WI38 (cell line): Measurements from ENCODE around the gene CCR2.

Source experiments
- H3K4me3 ChIP-seq: 2 replicates; pipeline ENCODE4 v1.5.1; 2011; ENCODE audit warnings: low read depth, mild to moderate bottlenecking, control low read depth, low read length
- TF ChIP-seq, protein P1 (sequence below): IDR thresholded peaks from 2 replicates; pipeline ENCODE4 v1.5.1; 2012; ENCODE audit warnings: low read depth, mild to moderate bottlenecking, control low read depth, low read length

The CCR2 gene

DNA sequence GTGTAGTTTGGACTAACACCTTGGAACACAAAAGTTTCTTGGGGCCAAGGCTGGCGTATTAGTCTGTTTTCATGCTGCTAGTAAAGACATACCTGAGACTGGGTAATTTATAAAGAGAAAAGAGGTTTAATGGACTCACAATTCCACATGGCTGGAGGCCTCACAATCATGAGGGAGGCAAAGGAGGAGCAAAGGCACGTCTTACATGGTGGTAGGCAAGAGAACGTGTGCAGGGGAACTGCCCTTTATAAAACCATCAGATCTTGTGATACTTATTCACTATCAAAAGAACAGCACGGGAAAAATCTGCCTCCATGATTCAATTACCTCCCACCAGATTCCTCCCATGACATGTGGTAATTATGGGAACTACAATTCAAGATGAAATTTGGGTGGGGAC is 9.4 kb upstream of the CCR2 start:
- TF ChIP-seq, protein P1, sequence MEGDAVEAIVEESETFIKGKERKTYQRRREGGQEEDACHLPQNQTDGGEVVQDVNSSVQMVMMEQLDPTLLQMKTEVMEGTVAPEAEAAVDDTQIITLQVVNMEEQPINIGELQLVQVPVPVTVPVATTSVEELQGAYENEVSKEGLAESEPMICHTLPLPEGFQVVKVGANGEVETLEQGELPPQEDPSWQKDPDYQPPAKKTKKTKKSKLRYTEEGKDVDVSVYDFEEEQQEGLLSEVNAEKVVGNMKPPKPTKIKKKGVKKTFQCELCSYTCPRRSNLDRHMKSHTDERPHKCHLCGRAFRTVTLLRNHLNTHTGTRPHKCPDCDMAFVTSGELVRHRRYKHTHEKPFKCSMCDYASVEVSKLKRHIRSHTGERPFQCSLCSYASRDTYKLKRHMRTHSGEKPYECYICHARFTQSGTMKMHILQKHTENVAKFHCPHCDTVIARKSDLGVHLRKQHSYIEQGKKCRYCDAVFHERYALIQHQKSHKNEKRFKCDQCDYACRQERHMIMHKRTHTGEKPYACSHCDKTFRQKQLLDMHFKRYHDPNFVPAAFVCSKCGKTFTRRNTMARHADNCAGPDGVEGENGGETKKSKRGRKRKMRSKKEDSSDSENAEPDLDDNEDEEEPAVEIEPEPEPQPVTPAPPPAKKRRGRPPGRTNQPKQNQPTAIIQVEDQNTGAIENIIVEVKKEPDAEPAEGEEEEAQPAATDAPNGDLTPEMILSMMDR = no peak
- no peak overlapping the region for H3K4me3 ChIP-seq

DNA sequence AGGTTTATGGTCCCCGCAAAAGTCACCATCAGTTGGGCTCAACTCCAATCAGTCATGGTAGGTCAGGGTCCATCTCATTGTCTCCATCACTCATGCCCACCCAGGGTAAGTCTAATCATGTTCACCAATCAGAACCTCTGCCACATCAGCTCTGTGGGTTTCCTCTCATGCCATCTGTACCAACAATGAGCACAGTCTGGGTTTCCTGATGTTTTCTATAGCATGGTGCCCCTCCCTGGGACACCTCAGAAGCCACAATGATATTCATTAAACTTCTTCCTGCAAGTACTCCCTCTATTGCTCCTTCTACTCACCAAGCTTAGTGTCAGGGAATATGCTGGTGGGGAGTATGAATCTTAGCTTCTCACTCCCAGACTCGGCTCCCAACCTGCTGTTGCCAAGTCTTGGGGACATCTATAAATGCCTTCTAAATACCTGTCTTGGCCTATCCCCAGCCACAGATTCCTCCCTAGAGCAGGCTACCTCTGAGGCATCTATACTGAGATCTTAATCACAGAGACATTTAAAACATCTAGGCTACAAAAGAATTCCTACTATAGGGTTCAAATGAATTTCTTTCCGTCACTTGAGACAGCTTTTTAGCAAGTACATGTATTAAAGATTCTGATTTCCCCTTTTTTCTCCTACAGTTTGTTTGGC is 5.0 kb upstream of the CCR2 start:
- H3K4me3 ChIP-seq = no peak overlapping the region
- TF ChIP-seq, protein P1 = no peak

DNA sequence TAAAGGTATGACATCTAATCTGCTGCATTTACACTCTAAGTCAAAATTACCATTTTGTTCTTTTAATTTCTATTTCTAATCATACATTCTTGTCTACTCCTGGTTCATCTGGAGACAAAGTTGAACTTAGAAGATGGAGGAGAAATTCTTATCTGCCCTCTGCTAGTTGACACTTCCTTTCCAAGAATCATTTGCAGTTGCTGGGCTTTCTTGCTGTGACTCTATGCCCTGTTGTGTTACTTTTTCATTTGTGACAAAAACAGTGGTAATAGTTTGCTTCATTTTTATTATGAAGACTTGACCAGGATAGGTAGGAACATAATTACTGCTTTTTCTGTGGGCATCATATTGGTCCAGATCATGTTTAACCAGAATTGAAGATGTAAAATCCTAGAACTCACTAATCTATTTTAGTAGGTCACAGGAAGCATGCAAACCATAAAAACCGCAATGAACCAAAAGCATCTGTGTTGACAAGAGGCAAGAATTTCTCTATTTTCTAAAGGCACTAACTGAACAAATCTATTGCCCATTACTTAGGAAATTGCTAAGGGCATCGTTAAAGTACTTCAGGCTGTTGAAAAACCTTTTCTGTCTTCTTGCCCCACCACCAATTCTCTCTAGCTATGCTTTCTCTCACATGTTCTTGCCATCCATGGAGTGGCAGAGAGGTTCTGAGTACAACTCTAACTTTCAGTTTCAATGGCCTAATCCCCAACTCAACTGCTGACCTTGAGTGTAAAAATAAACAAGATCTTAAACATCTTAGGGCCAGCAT is 4.2 kb upstream of the CCR2 start:
- TF ChIP-seq, protein P1 = no peak
- no peak overlapping the region for H3K4me3 ChIP-seq

DNA sequence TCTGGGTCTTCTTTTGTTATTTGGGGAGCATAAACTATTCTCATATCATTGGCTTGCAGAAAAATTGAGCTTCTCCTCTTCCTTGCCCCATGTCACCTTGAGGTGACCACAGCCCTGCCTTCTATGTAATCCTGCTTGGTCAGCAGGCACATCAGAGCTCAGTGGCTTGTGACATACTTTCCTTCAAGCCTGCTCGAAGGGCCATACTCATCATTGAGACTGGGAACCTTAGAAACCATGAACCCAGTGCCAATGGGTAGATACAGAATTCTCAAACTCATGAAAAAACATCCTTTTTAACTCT is 3.7 kb upstream of the CCR2 start:
- no peak overlapping the region for H3K4me3 ChIP-seq
- TF ChIP-seq, protein P1 = no peak

DNA sequence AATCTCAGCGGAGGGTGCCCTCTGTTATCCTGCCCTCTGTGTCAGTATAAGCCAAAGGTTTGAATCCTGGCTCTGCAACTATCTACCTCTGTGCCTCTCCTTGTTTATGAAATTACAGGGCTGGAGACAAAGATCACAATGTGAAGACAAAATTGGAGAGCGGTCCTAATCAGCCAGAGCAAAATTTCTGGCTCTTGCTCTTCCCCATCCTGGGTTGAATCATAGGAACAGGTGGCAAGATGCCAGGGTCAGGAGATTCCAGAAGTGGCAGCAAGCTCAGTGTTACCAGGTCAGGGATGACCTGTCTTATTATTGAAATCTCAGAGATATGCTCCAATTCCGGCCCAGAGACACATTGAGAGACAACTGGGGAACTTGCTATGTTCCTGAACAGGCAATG is 2.3 kb upstream of the CCR2 start:
- TF ChIP-seq, protein P1 = no peak
- H3K4me3 ChIP-seq = no peak overlapping the region

DNA sequence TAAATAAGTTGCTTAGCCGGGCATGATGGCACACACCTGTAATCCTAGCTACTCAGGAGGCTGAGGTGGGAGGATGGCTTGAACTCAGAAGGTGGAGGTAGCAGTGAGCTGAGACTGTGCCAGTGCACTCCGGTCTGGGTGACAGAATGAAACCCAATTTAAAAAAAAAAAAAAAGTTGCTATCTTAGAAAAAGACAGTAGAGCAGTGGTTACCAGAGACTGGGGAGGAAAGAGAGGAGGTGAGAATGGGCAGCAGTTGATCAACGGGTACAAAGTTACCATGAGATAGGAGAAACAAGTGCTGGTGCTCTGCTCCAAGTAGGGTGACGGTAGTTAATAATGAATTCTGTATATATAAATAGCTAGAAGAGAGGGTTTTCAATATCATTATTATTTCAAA is 821 bp upstream of the CCR2 start:
- TF ChIP-seq, protein P1 = no peak
- H3K4me3 ChIP-seq = no peak overlapping the region

DNA sequence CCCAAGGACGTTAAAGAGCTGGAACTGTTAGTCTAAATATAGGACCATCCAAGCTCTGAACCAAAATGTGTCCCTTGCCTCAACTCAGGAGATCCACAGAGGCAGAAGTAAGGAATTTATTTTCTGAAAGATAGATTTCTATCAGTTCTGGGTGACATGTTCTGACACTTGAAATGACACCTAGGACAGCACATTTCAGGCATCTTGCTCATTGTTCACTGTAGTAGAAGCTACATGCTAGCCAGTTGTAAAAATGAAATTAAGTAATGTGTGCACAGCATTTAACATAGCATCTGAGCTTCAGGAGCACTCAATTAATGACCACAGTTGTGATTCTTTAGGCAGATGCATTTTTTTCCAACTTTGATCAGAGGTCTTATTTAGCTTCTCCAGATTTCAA is 567 bp downstream of the CCR2 start:
- H3K4me3 ChIP-seq = no peak overlapping the region
- TF ChIP-seq, protein P1 = no peak
